Measurements from ENCODE around the gene GPR107. TPM values are rescaled to one million over a fixed set of nuclear protein-coding genes. Genes with fewer than 3 reads are reported as not detected.

The GPR107 gene
- total RNA-seq, 2 experiments from 2014 or later = 25.1 to 26.3 TPM

GRCh38 chr9:130117376-130117775, 63.7 kb downstream of the GPR107 start:
- CTCF ChIA-PET = interaction anchor here (0.5 to 2.6 kb wide), 2 partner anchors 10 to 52 kb away, joined by 4 to 11 read pairs; no protein-coding TSS in a partner anchor
- Mint-ChIP-seq H3K4me3 (no peak overlapping the region), H3K27ac (no peak overlapping the region), H3K27me3 (no peaks in the 10 kb centered on the region), H3K36me3 (ENCODE audit: low read depth) (peaks cover 20% of the 10 kb centered on the region), H3K4me1 (peaks cover under 1% of the 10 kb centered on the region), H3K9me3 (no peaks in the 10 kb centered on the region)
- POLR2A ChIA-PET = interaction anchor here (2.7 kb wide), 1 partner anchor 11 kb away, joined by 11 read pairs; no protein-coding TSS in a partner anchor
- DNase-seq = no peak

GRCh38 chr9:130117816-130118632, 64.3 kb downstream of the GPR107 start:
- no peak overlapping the region for H3K4me3 Mint-ChIP-seq
- no peaks in the 10 kb centered on the region for H3K27me3 Mint-ChIP-seq
- no peak for DNase-seq
- ChIA-PET CTCF (interaction anchor here (0.5 to 2.6 kb wide), 2 partner anchors 11 to 53 kb away, joined by 4 to 11 read pairs; no protein-coding TSS in a partner anchor), POLR2A (interaction anchor here (2.7 kb wide), 1 partner anchor 10 kb away, joined by 11 read pairs; no protein-coding TSS in a partner anchor)
- H3K4me1 Mint-ChIP-seq = no peaks in the 10 kb centered on the region
- H3K27ac Mint-ChIP-seq = no peak overlapping the region
- H3K36me3 Mint-ChIP-seq (ENCODE audit: low read depth) = peaks cover 23% of the 10 kb centered on the region
- H3K9me3 Mint-ChIP-seq = no peaks in the 10 kb centered on the region

DNA sequence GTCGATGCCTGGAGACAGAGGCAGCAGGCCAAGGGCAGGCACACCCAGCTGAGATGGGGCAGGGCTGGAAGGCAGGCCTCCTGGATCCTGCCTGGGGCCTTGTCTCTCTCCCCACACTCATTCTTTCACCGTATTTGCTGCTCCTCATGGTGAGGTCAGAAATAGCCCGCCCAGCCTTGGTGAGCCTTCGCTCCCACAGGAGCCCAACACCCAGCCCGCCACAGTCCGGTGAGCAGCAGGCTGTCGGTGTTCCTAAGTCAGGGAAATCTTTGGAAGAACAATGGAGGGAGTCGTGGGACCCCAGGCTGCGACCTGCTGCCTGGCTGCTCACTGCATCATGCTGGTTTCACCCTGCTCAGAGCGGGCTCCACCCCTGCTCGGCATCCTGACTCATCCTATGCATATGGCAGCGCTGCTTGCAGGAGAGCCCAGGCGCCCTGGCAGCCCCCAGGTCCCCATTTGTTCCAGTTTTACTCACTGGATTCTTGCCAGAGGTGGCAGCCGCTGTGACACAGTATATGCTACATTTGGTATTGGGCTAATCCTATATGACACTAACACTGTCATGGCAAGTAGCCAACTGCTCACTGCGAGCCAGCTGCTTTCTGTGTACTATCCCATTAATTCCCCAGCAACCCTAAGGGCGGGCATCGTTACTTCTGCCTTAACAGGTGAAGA, 65.3 kb downstream of the GPR107 start:
- Mint-ChIP-seq H3K9me3 (no peaks in the 10 kb centered on the region), H3K4me3 (no peak overlapping the region), H3K27me3 (no peaks in the 10 kb centered on the region), H3K4me1 (no peaks in the 10 kb centered on the region), H3K36me3 (ENCODE audit: low read depth) (peaks cover 23% of the 10 kb centered on the region), H3K27ac (no peak overlapping the region)
- POLR2A ChIA-PET = interaction anchor here (1.4 kb wide), 1 partner anchor 9 kb away, joined by 11 read pairs; no protein-coding TSS in a partner anchor
- CTCF ChIA-PET = interaction anchor here (1.8 kb wide), 1 partner anchor 12 kb away, joined by 4 read pairs; no protein-coding TSS in a partner anchor
- no peak for DNase-seq

DNA sequence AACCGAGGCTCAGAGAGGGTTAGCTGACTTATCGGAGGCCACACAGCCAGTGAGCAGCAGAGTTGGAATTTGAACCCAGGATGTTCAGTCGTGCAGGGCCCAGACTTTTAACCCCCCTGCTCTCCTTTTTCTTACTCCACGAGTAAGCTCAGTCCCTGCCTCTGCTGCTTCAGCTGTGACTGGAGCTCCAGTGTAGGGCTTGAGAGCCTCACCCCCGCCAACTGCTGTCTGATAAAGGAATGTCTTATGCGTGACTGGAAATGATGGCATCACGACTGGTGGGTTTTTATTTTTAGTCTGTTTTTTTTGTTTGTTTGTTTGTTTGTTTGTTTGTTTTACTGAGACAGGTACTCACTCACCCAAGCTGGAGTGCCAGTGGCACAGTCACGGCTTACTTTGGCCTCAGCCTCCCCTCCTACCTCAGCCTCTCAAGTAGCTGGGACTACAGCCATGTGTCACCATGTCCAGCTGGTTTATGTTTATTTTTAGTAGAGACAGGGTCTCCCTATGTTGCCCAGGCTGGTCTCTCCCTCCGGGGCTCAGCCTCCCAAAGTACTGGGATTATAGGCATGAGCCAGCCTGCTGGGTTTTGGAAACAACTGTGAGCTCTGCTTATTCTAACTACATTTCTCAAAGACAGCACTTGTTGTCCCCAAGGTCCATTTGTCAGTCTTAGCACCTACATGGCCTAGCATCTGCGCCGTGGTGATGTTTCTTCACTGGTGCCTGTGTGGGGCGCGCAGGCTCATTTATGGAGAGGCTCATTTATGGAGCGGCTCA, 66.0 kb downstream of the GPR107 start:
- no peak for DNase-seq
- CTCF ChIA-PET = interaction anchor here (0.5 to 1.8 kb wide), 2 partner anchors 12 to 49 kb away, joined by 3 to 4 read pairs; no protein-coding TSS in a partner anchor
- no peaks in the 10 kb centered on the region for H3K9me3 Mint-ChIP-seq

DNA sequence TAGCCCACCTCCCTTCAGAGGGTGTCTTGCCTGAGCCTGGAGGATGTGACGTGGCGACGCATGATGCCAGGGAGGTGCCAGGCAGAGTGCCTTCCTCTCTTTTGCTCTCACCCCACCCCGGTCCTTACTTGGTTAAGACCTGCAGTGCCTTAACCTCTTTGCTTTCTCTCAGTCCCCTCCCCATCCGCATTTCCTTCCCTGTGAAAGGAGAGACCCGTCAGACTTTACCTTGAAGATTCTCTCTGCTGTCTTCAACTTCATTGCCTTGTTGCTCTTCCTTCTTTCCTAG, 66.5 kb downstream of the GPR107 start:
- Mint-ChIP-seq H3K27ac (no peak overlapping the region), H3K9me3 (no peaks in the 10 kb centered on the region), H3K27me3 (no peaks in the 10 kb centered on the region), H3K4me3 (no peak overlapping the region), H3K4me1 (no peaks in the 10 kb centered on the region), H3K36me3 (ENCODE audit: low read depth) (peaks cover 19% of the 10 kb centered on the region)
- DNase-seq = no peak
- ChIA-PET POLR2A (interaction anchor here (1.4 kb wide), 1 partner anchor 8 kb away, joined by 11 read pairs; no protein-coding TSS in a partner anchor), CTCF (interaction anchor here (0.5 to 1.8 kb wide), 2 partner anchors 13 to 49 kb away, joined by 3 to 4 read pairs; no protein-coding TSS in a partner anchor)

More for the DNA sequence above, 66.0 kb downstream of the GPR107 start:
- H3K27ac Mint-ChIP-seq = no peak overlapping the region
- POLR2A ChIA-PET = interaction anchor here (1.4 kb wide), 1 partner anchor 9 kb away, joined by 11 read pairs; no protein-coding TSS in a partner anchor
- H3K27me3 Mint-ChIP-seq = no peaks in the 10 kb centered on the region
- peaks cover 23% of the 10 kb centered on the region for H3K36me3 Mint-ChIP-seq (ENCODE audit: low read depth)
- no peaks in the 10 kb centered on the region for H3K4me1 Mint-ChIP-seq
- H3K4me3 Mint-ChIP-seq = no peak overlapping the region

GRCh38 chr9:130120832-130121231, 67.1 kb downstream of the GPR107 start:
- Mint-ChIP-seq H3K27me3 (no peaks in the 10 kb centered on the region), H3K27ac (no peak overlapping the region), H3K9me3 (no peaks in the 10 kb centered on the region), H3K36me3 (ENCODE audit: low read depth) (peaks cover 19% of the 10 kb centered on the region), H3K4me3 (no peak overlapping the region), H3K4me1 (no peaks in the 10 kb centered on the region)
- DNase-seq = no peak
- CTCF ChIA-PET = interaction anchor here (1.8 kb wide), 1 partner anchor 13 kb away, joined by 4 read pairs; no protein-coding TSS in a partner anchor
- POLR2A ChIA-PET = interaction anchor here (0.6 kb wide), 1 partner anchor 10 kb away, joined by 3 read pairs; no protein-coding TSS in a partner anchor

DNA sequence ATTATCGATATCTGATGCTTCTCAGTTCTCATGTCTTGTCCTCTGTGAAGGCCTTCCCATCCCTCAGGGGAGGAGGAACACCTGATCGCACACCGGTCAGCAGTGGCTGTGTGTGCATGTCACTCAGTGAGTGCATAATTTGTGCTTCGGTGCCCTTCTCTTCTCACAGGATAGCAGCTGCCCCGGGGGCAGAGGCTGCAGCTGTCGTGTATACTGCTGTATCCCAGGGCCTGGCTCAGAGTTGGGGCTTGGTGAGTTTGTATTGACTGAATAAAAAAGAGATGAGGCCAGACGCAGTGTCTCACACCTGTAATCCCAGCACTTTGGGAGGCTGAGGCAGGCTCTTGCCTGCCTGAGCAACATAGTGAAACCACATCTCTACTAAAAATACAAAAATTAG, 68.8 kb downstream of the GPR107 start:
- H3K4me1 Mint-ChIP-seq = peaks cover 13% of the 10 kb centered on the region
- ChIA-PET CTCF (interaction anchor here (0.9 kb wide), 1 partner anchor 15 kb away, joined by 3 read pairs; no protein-coding TSS in a partner anchor), POLR2A (no interaction called here)
- no peak for DNase-seq
- no peaks in the 10 kb centered on the region for H3K27me3 Mint-ChIP-seq
- H3K4me3 Mint-ChIP-seq = no peak overlapping the region
- no peaks in the 10 kb centered on the region for H3K9me3 Mint-ChIP-seq
- peak overlapping the region; percentile 3 for H3K27ac Mint-ChIP-seq
- peaks cover 29% of the 10 kb centered on the region for H3K36me3 Mint-ChIP-seq (ENCODE audit: low read depth)

DNA sequence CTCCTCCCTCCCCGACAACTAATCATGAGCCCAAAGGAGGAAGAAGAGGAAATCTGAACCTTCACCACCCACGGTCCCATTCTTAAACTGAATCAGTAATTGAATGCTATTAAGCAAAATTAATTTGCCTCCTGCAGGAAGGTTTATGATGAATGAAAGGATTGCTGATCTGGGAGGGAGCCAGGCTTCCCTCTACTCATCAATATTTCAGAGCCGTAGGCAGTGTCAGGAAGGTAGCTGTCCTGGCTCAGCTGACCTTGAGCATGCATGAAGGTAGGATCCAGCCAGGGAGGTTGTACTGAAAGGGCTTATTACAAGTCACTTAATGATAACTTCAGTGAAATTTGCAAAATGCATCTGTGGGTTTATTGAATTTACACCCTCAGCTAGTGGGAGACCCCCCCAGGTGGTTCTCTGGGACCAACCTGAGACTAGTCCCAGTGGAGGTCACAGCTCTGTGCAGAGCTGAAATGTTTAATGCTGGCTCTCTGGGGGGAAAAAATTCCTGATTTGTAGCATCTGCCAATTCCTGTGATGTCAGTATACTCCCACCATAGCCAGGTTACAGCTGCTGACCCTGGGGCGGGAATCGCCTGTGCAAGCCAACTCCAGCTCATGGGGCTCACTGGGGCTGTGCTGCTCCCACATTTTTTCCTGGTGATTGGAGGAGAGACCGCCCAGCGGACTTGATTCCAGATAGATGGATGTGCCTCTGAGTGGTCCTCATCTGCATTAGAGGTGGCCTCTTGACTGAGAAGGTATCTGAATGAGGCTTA, 70.6 kb downstream of the GPR107 start:
- no peak overlapping the region for H3K4me3 Mint-ChIP-seq
- POLR2A ChIA-PET = no interaction called here
- peaks cover 30% of the 10 kb centered on the region for H3K4me1 Mint-ChIP-seq
- no peaks in the 10 kb centered on the region for H3K9me3 Mint-ChIP-seq
- CTCF ChIA-PET = interaction anchor here (0.7 to 2.2 kb wide), 5 partner anchors 10 to 26 kb away, joined by 3 to 11 read pairs (median 4); no protein-coding TSS in a partner anchor
- peaks cover 40% of the 10 kb centered on the region for H3K36me3 Mint-ChIP-seq (ENCODE audit: low read depth)
- no peak for DNase-seq
- H3K27ac Mint-ChIP-seq = no peak overlapping the region
- H3K27me3 Mint-ChIP-seq = no peaks in the 10 kb centered on the region

GRCh38 chr9:130126721-130127433, 73.2 kb downstream of the GPR107 start:
- Mint-ChIP-seq H3K4me3 (peak overlapping the region; percentile 16), H3K4me1 (peaks cover 54% of the 10 kb centered on the region)

DNA sequence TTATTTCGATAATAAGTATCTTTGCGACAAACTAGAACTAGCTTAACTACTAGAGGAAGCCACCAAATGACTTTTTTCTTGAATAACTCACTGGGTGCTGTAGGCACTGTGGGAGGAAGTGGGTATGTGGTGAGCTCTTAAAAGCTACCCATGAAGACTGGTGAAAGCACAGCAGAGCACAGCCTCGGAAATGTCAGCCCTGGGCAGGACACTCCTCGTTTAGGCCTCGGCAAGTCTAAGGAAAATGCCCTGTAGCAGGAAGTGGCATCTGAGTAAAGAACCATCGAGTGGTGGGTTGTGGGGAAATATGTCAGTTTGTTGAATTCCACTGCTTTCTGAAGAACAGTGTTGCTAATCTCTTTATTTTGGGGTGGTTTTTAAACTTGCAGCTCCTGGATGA, 74.5 kb downstream of the GPR107 start:
- peaks cover 48% of the 10 kb centered on the region for H3K36me3 Mint-ChIP-seq (ENCODE audit: low read depth)
- POLR2A ChIA-PET = interaction anchor here (0.7 to 2.3 kb wide), 20 partner anchors 9 to 416 kb away, joined by 3 to 11 read pairs (median 5); partner anchors contain the start of genes FNBP1, GPR107 and TOR1A
- peaks cover 54% of the 10 kb centered on the region for H3K4me1 Mint-ChIP-seq

More at GRCh38 chr9:130126721-130127433, 73.2 kb downstream of the GPR107 start:
- peaks cover 46% of the 10 kb centered on the region for H3K36me3 Mint-ChIP-seq (ENCODE audit: low read depth)
- peak overlapping the region; percentile 100 for H3K27ac Mint-ChIP-seq
- POLR2A ChIA-PET = interaction anchor here (1.5 to 1.9 kb wide), 2 partner anchors 235 to 240 kb away, joined by 5 read pairs; no protein-coding TSS in a partner anchor
- no peaks in the 10 kb centered on the region for H3K9me3 Mint-ChIP-seq
- CTCF ChIA-PET = interaction anchor here (1.8 to 2.2 kb wide), 3 partner anchors 19 to 238 kb away, joined by 7 to 11 read pairs (median 7); no protein-coding TSS in a partner anchor
- DNase-seq = no peak
- H3K27me3 Mint-ChIP-seq = no peaks in the 10 kb centered on the region

More for the DNA sequence above, 74.5 kb downstream of the GPR107 start:
- DNase-seq = peak; percentile 87
- H3K27me3 Mint-ChIP-seq = no peaks in the 10 kb centered on the region
- CTCF ChIA-PET = interaction anchor here (0.9 to 2.9 kb wide), 7 partner anchors 12 to 239 kb away, joined by 3 to 12 read pairs (median 7); no protein-coding TSS in a partner anchor
- peak overlapping the region; percentile 100 for H3K27ac Mint-ChIP-seq
- H3K4me3 Mint-ChIP-seq = peak overlapping the region; percentile 67
- no peaks in the 10 kb centered on the region for H3K9me3 Mint-ChIP-seq

Data from activated CD4-positive, alpha-beta memory T cell treated with anti-CD3 and anti-CD28 coated beads, Interleukin-2, amount 10 ng/mL, durations not matched to agents 7 days and 5 days (primary cell).